NK-92 treated with Interleukin-12 subunit alpha and Interleukin-12 subunit beta, amount 100 ng/mL, for 24 hours (cell line): ENCODE results near the gene C11orf16.
"Not testable (repeated sequence)": the region's sequence is repeated elsewhere in the genome, so short reads cannot be mapped to it uniquely, and the experiment has no call there.

Source experiments
- DNase-seq: peaks from one replicate; lab custom pipeline; 2025; lab: John Stamatoyannopoulos, UW

The C11orf16 gene

GRCh38 chr11:8891185-8891584 is 41.6 kb downstream of the C11orf16 start:
- DNase-seq: not testable (repeated sequence)

- no peak for DNase-seq
Observed at GRCh38 chr11:8886322-8886721, 46.4 kb downstream of the C11orf16 start.

- DNase-seq: not testable (repeated sequence)
Observed at GRCh38 chr11:8881585-8881984, 51.2 kb downstream of the C11orf16 start.

- DNase-seq: no peak
Observed at GRCh38 chr11:8878771-8879170, 54.0 kb downstream of the C11orf16 start.

GRCh38 chr11:8873741-8874405 is 58.9 kb downstream of the C11orf16 start:
- DNase-seq: no peak

GRCh38 chr11:8871962-8872361 is 60.8 kb downstream of the C11orf16 start:
- DNase-seq: no peak

GRCh38 chr11:8871171-8871775 is 61.5 kb downstream of the C11orf16 start:
- no peak for DNase-seq

GRCh38 chr11:8870411-8871170 is 62.2 kb downstream of the C11orf16 start:
- DNase-seq: no peak
